Suprapubic skin (tissue), 3 donors: ENCODE data around the gene ASB8.

Experiments used
- POLR2A ChIP-seq, 2 donors: fragments of 450-650 bp; IDR thresholded peaks; one replicate each; pipeline ENCODE4 v1.6.1; 2017; ENCODE audit warnings: antibody characterized with exemption in 2 of 2, mild to moderate bottlenecking in 2 of 2, moderate library complexity in 2 of 2
- TF ChIP-seq, protein P1 (sequence below), 2 donors: fragments of 200-600 bp in 1 of 2; fragments of 450-650 bp in 1 of 2; sonication (generic) in 1 of 2; IDR thresholded peaks; one replicate each; pipeline ENCODE4 v1.5.1; 2016 to 2019; ENCODE audit warnings: antibody characterized with exemption in 2 of 2, mild to moderate bottlenecking in 1 of 2, moderate library complexity in 1 of 2

DNA sequence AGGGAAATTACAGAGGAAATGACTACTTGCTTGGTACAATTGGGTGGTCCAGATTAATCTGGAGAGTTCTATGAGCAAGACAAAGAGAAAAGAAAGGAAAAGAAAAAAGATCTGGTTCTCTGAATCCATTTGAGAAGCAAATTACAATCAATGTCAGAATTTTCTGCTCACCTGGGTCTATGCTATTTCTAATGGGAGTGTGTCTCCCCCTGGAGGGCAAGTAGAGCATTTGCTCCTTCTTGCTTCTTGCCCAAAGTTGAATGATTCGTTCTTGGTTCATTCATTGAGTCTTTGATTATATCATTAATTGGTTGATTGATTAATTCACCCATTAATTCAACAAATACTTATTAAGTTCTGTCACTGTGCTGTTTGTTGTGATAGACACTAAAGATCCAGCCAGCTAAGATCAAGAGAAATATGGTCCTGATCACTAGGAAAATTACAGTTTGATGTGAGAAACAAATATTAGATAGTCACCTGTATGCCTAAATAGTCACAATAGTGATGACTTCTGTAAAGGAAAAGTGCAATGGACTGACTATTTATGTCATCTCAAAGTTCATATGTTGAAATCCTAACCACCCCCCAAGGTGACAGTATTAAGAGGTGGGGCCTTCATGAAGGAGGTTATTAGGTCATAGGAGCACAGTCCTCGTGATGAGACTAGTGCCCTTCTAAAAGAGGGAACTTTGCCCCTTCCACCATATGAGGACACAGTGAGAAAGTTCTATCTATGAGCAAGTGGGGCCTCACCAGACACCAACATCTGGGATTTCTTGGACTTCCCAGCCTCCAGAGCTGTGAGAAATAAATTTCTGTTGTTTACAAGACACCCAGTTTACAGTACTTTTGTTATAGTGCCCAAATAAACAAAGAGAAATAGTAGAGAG lies 8.0 kb upstream of the ASB8 start:
- TF ChIP-seq, protein P1, sequence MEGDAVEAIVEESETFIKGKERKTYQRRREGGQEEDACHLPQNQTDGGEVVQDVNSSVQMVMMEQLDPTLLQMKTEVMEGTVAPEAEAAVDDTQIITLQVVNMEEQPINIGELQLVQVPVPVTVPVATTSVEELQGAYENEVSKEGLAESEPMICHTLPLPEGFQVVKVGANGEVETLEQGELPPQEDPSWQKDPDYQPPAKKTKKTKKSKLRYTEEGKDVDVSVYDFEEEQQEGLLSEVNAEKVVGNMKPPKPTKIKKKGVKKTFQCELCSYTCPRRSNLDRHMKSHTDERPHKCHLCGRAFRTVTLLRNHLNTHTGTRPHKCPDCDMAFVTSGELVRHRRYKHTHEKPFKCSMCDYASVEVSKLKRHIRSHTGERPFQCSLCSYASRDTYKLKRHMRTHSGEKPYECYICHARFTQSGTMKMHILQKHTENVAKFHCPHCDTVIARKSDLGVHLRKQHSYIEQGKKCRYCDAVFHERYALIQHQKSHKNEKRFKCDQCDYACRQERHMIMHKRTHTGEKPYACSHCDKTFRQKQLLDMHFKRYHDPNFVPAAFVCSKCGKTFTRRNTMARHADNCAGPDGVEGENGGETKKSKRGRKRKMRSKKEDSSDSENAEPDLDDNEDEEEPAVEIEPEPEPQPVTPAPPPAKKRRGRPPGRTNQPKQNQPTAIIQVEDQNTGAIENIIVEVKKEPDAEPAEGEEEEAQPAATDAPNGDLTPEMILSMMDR (IDR thresholded peaks at IDR 0.05) = peak; percentile 71 to 87
- TF ChIP-seq POLR2A (IDR thresholded peaks at IDR 0.05) = no peak
